DMS 273 treated with DMSO at 0.1 percent for 48 hours (cell line): ENCODE results near the gene SPARCL1.

Source experiments
- DNase-seq: peaks from one replicate; lab custom pipeline; 2025; lab: John Stamatoyannopoulos, UW

Gene SPARCL1

GRCh38 chr4:87540146-87541058 is 11.2 kb upstream of the SPARCL1 start:
- DNase-seq = no peak

- DNase-seq = no peak
Observed at GRCh38 chr4:87532907-87533306, 3.7 kb upstream of the SPARCL1 start.

GRCh38 chr4:87532109-87532508 is 2.9 kb upstream of the SPARCL1 start:
- DNase-seq = no peak

- DNase-seq = no peak
Observed at GRCh38 chr4:87531621-87532020, 2.4 kb upstream of the SPARCL1 start.

- no peak for DNase-seq
Observed at GRCh38 chr4:87530868-87531267, 1.7 kb upstream of the SPARCL1 start.

- no peak for DNase-seq
Observed at GRCh38 chr4:87530229-87530628, 1.1 kb upstream of the SPARCL1 start.

GRCh38 chr4:87527431-87528220 is 1.6 kb downstream of the SPARCL1 start:
- no peak for DNase-seq

GRCh38 chr4:87525636-87526295 is 3.4 kb downstream of the SPARCL1 start:
- DNase-seq = no peak

GRCh38 chr4:87524456-87524855 is 4.7 kb downstream of the SPARCL1 start:
- no peak for DNase-seq

GRCh38 chr4:87523307-87523706 is 5.9 kb downstream of the SPARCL1 start:
- DNase-seq = no peak

GRCh38 chr4:87521757-87522374 is 7.3 kb downstream of the SPARCL1 start:
- DNase-seq = no peak

- DNase-seq = no peak
Observed at GRCh38 chr4:87521319-87521718, 7.9 kb downstream of the SPARCL1 start.

- no peak for DNase-seq
Observed at GRCh38 chr4:87517621-87518020, 11.6 kb downstream of the SPARCL1 start.

GRCh38 chr4:87516683-87517082 is 12.5 kb downstream of the SPARCL1 start:
- no peak for DNase-seq

- DNase-seq = no peak
Observed at GRCh38 chr4:87512400-87512799, 16.8 kb downstream of the SPARCL1 start.

- DNase-seq = no peak
Observed at GRCh38 chr4:87511500-87511899, 17.7 kb downstream of the SPARCL1 start.

- no peak for DNase-seq
Observed at GRCh38 chr4:87510747-87511146, 18.4 kb downstream of the SPARCL1 start.

- DNase-seq = no peak
Observed at GRCh38 chr4:87506974-87507701, 22.0 kb downstream of the SPARCL1 start.

- DNase-seq = no peak
Observed at GRCh38 chr4:87505862-87506261, 23.3 kb downstream of the SPARCL1 start.

- no peak for DNase-seq
Observed at GRCh38 chr4:87502580-87503238, 26.5 kb downstream of the SPARCL1 start.

GRCh38 chr4:87500092-87500462 is 29.1 kb downstream of the SPARCL1 start:
- no peak for DNase-seq
